GM21367 (cell line): ENCODE data around the gene SDS.
"Not testable (repeated sequence)": the region's sequence is repeated elsewhere in the genome, so short reads cannot be mapped to it uniquely, and the experiment has no call there.

Experiments used
- ATAC-seq: cut with Tn5 transposase; IDR thresholded peaks from one replicate; pipeline ENCODE4 v1.9.1; 2021; ENCODE audit not compliant: unreplicated experiment

Gene SDS

DNA sequence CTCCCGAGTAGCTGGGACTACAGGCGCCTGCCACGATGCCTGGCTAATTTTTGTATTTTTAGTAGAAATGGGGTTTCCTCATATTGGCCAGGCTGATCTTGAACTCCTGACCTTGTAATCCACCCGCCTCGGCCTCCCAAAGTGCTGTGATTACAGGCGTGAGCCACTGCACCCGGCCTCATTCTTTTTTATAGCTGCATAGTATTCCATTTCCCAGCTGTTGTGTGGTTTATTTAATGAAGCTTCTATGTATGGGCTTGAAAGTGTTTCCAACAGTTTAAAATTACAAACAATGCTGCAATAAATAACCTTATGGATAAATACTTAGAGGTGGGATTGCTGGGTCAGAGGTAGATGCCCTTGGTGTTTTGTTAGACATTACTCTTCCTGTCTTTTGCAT lies 49.5 kb downstream of the SDS start:
- not testable (repeated sequence) for ATAC-seq

DNA sequence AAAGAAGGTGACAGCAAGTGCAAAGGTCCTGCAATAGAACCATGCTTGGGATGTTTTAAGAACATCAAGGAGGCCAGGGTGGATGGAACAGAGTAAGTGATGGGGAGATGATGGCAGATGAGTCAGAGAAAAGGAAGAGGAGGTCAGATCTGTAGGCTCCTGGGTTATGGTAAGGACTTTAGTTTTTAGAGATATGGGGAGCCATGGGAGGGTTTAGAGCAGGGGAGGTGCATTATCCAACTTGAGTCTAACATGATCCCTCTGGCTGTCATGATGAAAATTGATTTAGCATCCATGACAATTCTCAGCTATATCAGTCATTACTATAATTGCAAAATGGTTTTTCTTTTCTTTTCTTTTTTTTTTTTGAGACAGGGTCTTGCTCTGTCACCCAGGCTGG lies 52.6 kb downstream of the SDS start:
- ATAC-seq, result no peak

DNA sequence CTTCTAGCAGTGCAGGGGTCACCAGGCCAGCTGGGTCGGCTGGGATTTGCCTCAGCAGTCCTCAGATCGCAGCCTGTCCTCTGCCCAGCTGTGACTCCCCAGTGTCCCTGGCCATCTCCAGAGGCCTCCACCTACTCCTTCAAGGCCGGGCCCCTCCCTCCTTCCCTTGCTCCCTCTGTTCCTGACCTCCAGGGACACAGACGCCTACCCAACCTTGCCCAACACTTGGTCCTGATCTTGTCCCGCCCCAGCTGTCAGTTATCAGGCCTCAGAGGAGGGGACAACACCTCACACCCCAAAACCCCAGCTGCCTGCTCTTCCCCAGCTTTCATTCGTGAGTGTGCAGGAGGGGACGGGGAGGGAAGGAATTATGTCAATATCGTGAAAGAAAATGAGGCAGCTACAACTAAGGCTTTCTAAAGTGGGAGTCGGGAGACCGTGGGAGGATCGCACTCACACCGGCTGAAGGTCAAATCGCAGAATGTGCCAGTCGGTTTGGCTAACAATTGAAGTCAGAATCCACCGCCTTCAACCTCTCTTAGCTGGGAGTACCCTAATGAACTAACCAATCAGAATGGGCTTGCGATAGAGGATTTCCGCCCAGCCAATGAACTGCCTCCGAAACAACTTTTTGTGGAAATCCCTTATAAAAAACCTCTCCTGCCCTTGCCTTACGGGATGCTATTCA lies 54.7 kb downstream of the SDS start:
- no peak for ATAC-seq

DNA sequence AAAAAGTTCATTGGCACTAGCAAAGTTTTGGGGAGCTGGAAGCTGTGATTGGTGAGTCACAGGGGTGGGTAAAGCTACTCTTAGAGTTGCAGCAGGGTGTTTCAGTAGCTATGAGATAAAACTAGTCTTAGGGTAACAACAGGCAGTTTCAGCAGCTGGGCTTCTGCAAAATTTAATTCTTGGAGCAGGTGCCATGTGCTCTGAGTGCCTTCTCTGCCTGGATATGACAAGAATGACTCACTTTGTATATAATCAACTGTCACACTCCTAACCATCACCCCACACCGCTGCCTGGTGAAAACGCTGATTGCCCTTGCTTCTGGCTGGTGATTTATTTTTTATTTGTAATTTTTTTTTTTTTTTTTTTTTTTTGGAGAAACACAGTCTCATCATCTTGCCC lies 55.8 kb downstream of the SDS start:
- no peak for ATAC-seq

DNA sequence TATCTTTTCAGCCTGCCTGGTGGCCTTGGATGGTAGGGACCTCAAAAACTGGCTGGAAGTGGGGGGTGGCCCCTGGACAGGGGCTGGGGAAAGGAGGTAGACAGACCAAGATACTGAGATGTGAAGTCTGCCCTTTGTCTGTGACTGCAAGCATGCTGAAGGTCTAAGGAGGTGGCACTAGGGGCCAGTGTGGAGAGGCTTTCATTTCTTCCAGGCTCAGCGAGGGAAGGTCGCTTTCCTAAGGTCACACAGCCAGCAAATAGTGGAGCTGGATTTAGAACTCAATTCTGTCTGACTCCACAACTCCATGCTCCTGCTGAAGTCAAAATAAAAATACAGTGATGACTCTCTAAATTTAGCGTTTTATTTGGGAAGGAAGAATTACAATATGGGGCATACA lies 56.6 kb downstream of the SDS start:
- ATAC-seq, result no peak

DNA sequence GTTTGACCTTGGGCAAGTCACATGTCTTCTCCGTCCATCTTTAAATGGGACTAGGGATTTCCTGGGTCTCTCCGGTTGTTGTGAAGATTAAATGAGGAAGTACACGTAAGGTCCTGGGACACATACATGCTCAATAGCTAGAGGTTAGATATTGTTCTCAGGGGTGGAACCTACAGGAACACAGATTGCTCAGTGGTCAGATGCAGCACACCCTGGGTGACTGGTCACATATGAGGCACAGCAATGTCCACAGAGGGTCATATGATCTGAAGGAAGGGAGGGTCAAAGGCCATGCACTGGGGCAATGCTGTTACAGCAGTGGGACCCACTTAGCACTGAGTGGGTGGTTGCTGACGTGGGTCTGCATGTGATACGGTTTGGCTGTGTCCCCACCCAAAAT lies 57.3 kb downstream of the SDS start:
- no peak for ATAC-seq

DNA sequence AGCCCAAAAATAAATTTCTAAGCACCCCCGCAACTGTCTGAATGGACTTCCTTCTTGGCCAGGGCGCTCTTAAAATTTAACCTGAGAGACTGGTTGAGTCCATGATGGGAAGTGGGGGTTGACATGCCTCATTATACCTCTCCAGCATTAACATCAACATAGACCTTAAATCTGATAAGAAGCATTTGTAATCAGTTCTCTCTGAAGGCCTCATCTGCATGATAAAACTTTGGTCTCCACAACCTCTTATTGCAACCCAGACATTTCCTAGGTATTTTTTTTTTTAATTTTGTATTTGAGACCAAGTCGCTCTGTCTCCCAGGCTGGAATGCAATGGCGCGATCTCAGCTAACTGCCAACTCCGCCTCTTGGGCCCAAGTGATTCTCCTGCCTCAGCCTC lies 58.4 kb downstream of the SDS start:
- ATAC-seq, result no peak
